Vagina (tissue), 2 donors: Measurements from ENCODE around the gene SYNDIG1. TPM values are rescaled to one million over a fixed set of nuclear protein-coding genes. Genes with fewer than 3 reads are reported as not detected.

Experiments used
- DNase-seq, 2 donors: peaks; one replicate each; pipeline ENCODE4 v3.0.0-alpha.2; 2017; ENCODE audit errors: extremely low spot score in 2 of 2
- H3K27ac ChIP-seq: fragments of 200-600 bp; sonication (generic); one replicate; pipeline ENCODE4 v1.5.1; 2019
- H3K27me3 ChIP-seq: fragments of 200-600 bp; sonication (generic); one replicate; pipeline ENCODE4 v1.5.1; 2019
- H3K36me3 ChIP-seq, 2 donors: fragments of 200-600 bp; sonication (generic); one replicate each; pipeline ENCODE4 v1.5.1; 2017 to 2019
- H3K4me1 ChIP-seq: fragments of 200-600 bp; sonication (generic); one replicate; pipeline ENCODE4 v1.5.1; 2019
- H3K4me3 ChIP-seq, 2 donors: fragments of 200-600 bp; sonication (generic); 1 replicate in 1 of 2; 2 replicates in 1 of 2; pipeline ENCODE4 v1.5.1; 2016 to 2019
- H3K9me3 ChIP-seq: fragments of 200-600 bp; sonication (generic); one replicate; pipeline ENCODE4 v1.5.1; 2019
- CTCF ChIP-seq, 3 experiments: fragments of 450-650 bp in 2 of 3; fragments of 200-600 bp in 1 of 3; sonication (generic) in 1 of 3; IDR thresholded peaks; one replicate each; pipeline ENCODE4 v1.5.1; 2017 to 2019; ENCODE audit warnings: antibody characterized with exemption in 3 of 3, mild to moderate bottlenecking in 2 of 3, moderate library complexity in 2 of 3
- POLR2A ChIP-seq, 2 donors: fragments of 450-650 bp; IDR thresholded peaks; one replicate each; pipeline ENCODE4 v1.6.1; 2017; ENCODE audit warnings: antibody characterized with exemption in 2 of 2, mild to moderate bottlenecking in 2 of 2, moderate library complexity in 2 of 2
- POLR2AphosphoS5 ChIP-seq, 2 donors: sonication (generic); formaldehyde crosslinking; IDR thresholded peaks; one replicate each; pipeline ENCODE4 v1.9.0; 2017; ENCODE audit warnings: antibody characterized with exemption in 2 of 2, mild to moderate bottlenecking in 2 of 2, low read depth in 1 of 2; ENCODE audit not compliant: insufficient read depth in 1 of 2
- intact Hi-C: fragments of 100-400 bp; cut with DNase I; formaldehyde crosslinking; loops from one replicate; pipeline ENCODE4 v1.15.1; 2023
- total RNA-seq: library from RNA; depleted of rRNA; stranded (reverse); fragments of >200 nt; gene quantifications from one replicate; pipeline ENCODE4 v1.2.3, GENCODE V29; 2016

SYNDIG1 gene
- total RNA-seq, 1 donor from 2014 or later, result 3.2 TPM

GRCh38 chr20:24628985-24629384 lies 159.6 kb downstream of the SYNDIG1 start:
- no peak overlapping the region for H3K27ac ChIP-seq
- H3K9me3 ChIP-seq, result no peaks in the 10 kb centered on the region
- no peak overlapping the region for H3K4me3 ChIP-seq
- no peaks in the 10 kb centered on the region for H3K4me1 ChIP-seq
- TF ChIP-seq POLR2AphosphoS5 (IDR thresholded peaks at IDR 0.05; ENCODE audit: insufficient read depth in 1 of 2, low read depth in 1 of 2) (no peak), POLR2A (IDR thresholded peaks at IDR 0.05) (no peak), CTCF (IDR thresholded peaks at IDR 0.05) (no peak)
- no peaks in the 10 kb centered on the region for H3K27me3 ChIP-seq
- H3K36me3 ChIP-seq, result no peaks in the 10 kb centered on the region
- intact Hi-C loops, result no loop called here
- DNase-seq, result no peak

GRCh38 chr20:24629668-24630067 lies 160.2 kb downstream of the SYNDIG1 start:
- TF ChIP-seq POLR2AphosphoS5 (IDR thresholded peaks at IDR 0.05; ENCODE audit: insufficient read depth in 1 of 2, low read depth in 1 of 2) (no peak), POLR2A (IDR thresholded peaks at IDR 0.05) (no peak), CTCF (IDR thresholded peaks at IDR 0.05) (no peak)
- no peaks in the 10 kb centered on the region for H3K4me1 ChIP-seq
- no peak for DNase-seq
- H3K36me3 ChIP-seq, result no peaks in the 10 kb centered on the region
- no peak overlapping the region for H3K27ac ChIP-seq
- no peaks in the 10 kb centered on the region for H3K27me3 ChIP-seq
- intact Hi-C loops, result no loop called here
- no peaks in the 10 kb centered on the region for H3K9me3 ChIP-seq
- H3K4me3 ChIP-seq, result no peak overlapping the region

GRCh38 chr20:24630486-24631172 lies 161.2 kb downstream of the SYNDIG1 start:
- Histone ChIP-seq H3K27me3 (no peaks in the 10 kb centered on the region), H3K36me3 (no peaks in the 10 kb centered on the region), H3K9me3 (no peaks in the 10 kb centered on the region), H3K4me1 (no peaks in the 10 kb centered on the region), H3K27ac (no peak overlapping the region), H3K4me3 (no peak overlapping the region)
- intact Hi-C loops, result no loop called here
- no peak for DNase-seq
- TF ChIP-seq POLR2A (IDR thresholded peaks at IDR 0.05) (no peak), POLR2AphosphoS5 (IDR thresholded peaks at IDR 0.05; ENCODE audit: insufficient read depth in 1 of 2, low read depth in 1 of 2) (no peak), CTCF (IDR thresholded peaks at IDR 0.05) (no peak)

- DNase-seq, result no peak
- TF ChIP-seq POLR2A (IDR thresholded peaks at IDR 0.05) (no peak), CTCF (IDR thresholded peaks at IDR 0.05) (no peak)
- intact Hi-C loops, result no loop called here
Measured at GRCh38 chr20:24631173-24631505, 161.7 kb downstream of the SYNDIG1 start.

GRCh38 chr20:24632581-24632980 lies 163.2 kb downstream of the SYNDIG1 start:
- no peak for TF ChIP-seq POLR2AphosphoS5 (IDR thresholded peaks at IDR 0.05; ENCODE audit: insufficient read depth in 1 of 2, low read depth in 1 of 2)
- TF ChIP-seq CTCF (IDR thresholded peaks at IDR 0.05), result no peak
- TF ChIP-seq POLR2A (IDR thresholded peaks at IDR 0.05), result no peak
- Histone ChIP-seq H3K9me3 (no peaks in the 10 kb centered on the region), H3K4me1 (no peaks in the 10 kb centered on the region), H3K27me3 (no peaks in the 10 kb centered on the region), H3K36me3 (no peaks in the 10 kb centered on the region), H3K27ac (no peak overlapping the region), H3K4me3 (no peak overlapping the region)
- DNase-seq, result no peak
- intact Hi-C loops, result no loop called here

More at GRCh38 chr20:24631173-24631505, 161.7 kb downstream of the SYNDIG1 start:
- Histone ChIP-seq H3K36me3 (no peaks in the 10 kb centered on the region), H3K9me3 (no peaks in the 10 kb centered on the region), H3K27ac (no peak overlapping the region), H3K4me1 (no peaks in the 10 kb centered on the region), H3K4me3 (no peak overlapping the region), H3K27me3 (no peaks in the 10 kb centered on the region)
